GM12878 (cell line): Measurements from ENCODE around the gene MT1G. TPM values are rescaled to one million over a fixed set of nuclear protein-coding genes. Genes with fewer than 3 reads are reported as not detected.

Source experiments
- ATAC-seq: fragments of 200-7000 bp; cut with Tn5 transposase; 3 replicates; pipeline ENCODE4 v1.9.1; 2020; ENCODE audit warnings: mild to moderate bottlenecking, moderate library complexity
- BruUV-seq: library from RNA; stranded (reverse); fragments of 400-500 nt; replicated peaks from 2 replicates; lab custom pipeline; 2021; lab: Mats Ljungman, UMichigan
- CTCF ChIA-PET: fragments of 300-600 bp; sonication (Branson Sonifier 250); formaldehyde crosslinking; extraction: SDS; loops from one replicate; lab custom pipeline; 2021; ENCODE audit warnings: inconsistent platforms; lab: Yijun Ruan, JAX
- POLR2A ChIA-PET: fragments of 350-600 bp; formaldehyde crosslinking; extraction: SDS; loops from one replicate; lab custom pipeline; 2021; ENCODE audit warnings: inconsistent platforms; lab: Charles Lee
- RAD21 ChIA-PET: fragments of 300-600 bp; sonication (Branson Sonifier 250); formaldehyde crosslinking; loops from one replicate; lab custom pipeline; 2023; ENCODE audit warnings: antibody characterized with exemption; ENCODE audit not compliant: unreplicated experiment; lab: Charles Lee
- SMC1A ChIA-PET: fragments of 300-600 bp; sonication (Branson Sonifier 250); formaldehyde crosslinking; loops from one replicate; lab custom pipeline; 2023; ENCODE audit not compliant: unreplicated experiment, uncharacterized antibody; lab: Charles Lee
- DNase-seq: peaks from one replicate; pipeline ENCODE4 v3.0.0-alpha.2; 2011; ENCODE audit warnings: low read depth, low spot score
- FAIRE-seq: peaks from 3 replicates; lab custom pipeline; 2011; peaks lifted over from hg19 to GRCh38; lab: Jason Lieb, UNC
- H2AFZ ChIP-seq: 2 replicates; pipeline ENCODE4 v1.6.0; 2011; ENCODE audit warnings: low read depth, low read length, control low read depth; ENCODE audit not compliant: control insufficient read depth
- H3K27ac ChIP-seq: 2 replicates; pipeline ENCODE4 v1.5.1; 2011; ENCODE audit warnings: control low read depth; ENCODE audit not compliant: control insufficient read depth, insufficient read depth
- H3K27me3 ChIP-seq, 2 experiments: replicated peaks in 1 of 2; 2 replicates each; pipeline versions ENCODE4 v1.6.0 to v1.6.1; 2011; ENCODE audit warnings: low read length in 1 of 2; ENCODE audit not compliant: control insufficient read depth in 2 of 2, insufficient read depth in 2 of 2
- H3K36me3 ChIP-seq, 2 experiments: 2 replicates each; pipeline ENCODE4 v1.5.1; 2011; ENCODE audit warnings: low read length in 1 of 2; ENCODE audit not compliant: control insufficient read depth in 2 of 2, insufficient read depth in 2 of 2
- H3K4me1 ChIP-seq: 2 replicates; pipeline ENCODE4 v1.6.1; 2011; ENCODE audit warnings: mild to moderate bottlenecking, low read length, moderate library complexity, mixed read lengths; ENCODE audit not compliant: control insufficient read depth, insufficient read depth
- H3K4me2 ChIP-seq: 2 replicates; pipeline ENCODE4 v1.6.0; 2011; ENCODE audit warnings: control low read depth; ENCODE audit not compliant: control insufficient read depth, insufficient read depth
- H3K4me3 ChIP-seq: fragments of 200-600 bp; sonication (generic); 2 replicates; pipeline ENCODE4 v1.5.1; 2016
- H3K79me2 ChIP-seq: 2 replicates; pipeline ENCODE4 v1.6.0; 2011; ENCODE audit warnings: low read length; ENCODE audit not compliant: control insufficient read depth, insufficient read depth
- H3K9ac ChIP-seq: 2 replicates; pipeline ENCODE4 v1.8.0; 2011; ENCODE audit warnings: low read length, control low read depth, mixed read lengths; ENCODE audit not compliant: control insufficient read depth, insufficient read depth
- H3K9me3 ChIP-seq: replicated peaks from 3 replicates; pipeline ENCODE4 v1.5.1; 2011; ENCODE audit warnings: mild to moderate bottlenecking, low read length; ENCODE audit not compliant: control insufficient read depth, insufficient read depth
- H4K20me1 ChIP-seq: 2 replicates; pipeline ENCODE4 v1.6.0; 2011; ENCODE audit not compliant: control insufficient read depth, insufficient read depth
- BHLHE40 ChIP-seq, 2 experiments: fragments of 450-650 bp in 1 of 2; IDR thresholded peaks; 2 replicates each; pipeline ENCODE4 v1.6.1; 2011 to 2017; ENCODE audit warnings: low read depth in 2 of 2, borderline replicate concordance in 1 of 2, improper control_type of control experiment in 1 of 2, low read length in 1 of 2, mild to moderate bottlenecking in 1 of 2
- BRCA1 ChIP-seq: IDR thresholded peaks from 2 replicates; pipeline ENCODE4 v1.6.1; 2011; ENCODE audit warnings: low read depth, low read length, improper control_type of control experiment
- E2F4 ChIP-seq: IDR thresholded peaks from 2 replicates; pipeline ENCODE4 v1.6.1; 2012; ENCODE audit warnings: low read depth, low read length, improper control_type of control experiment
- JUNB ChIP-seq: IDR thresholded peaks from 2 replicates; pipeline ENCODE4 v1.6.1; 2016; ENCODE audit warnings: antibody characterized with exemption, mild to moderate bottlenecking
- NBN ChIP-seq: fragments of 450-650 bp; IDR thresholded peaks from 2 replicates; pipeline ENCODE4 v1.6.1; 2016
- PAX5 ChIP-seq: IDR thresholded peaks from 2 replicates; pipeline ENCODE4 v1.6.1; 2011; ENCODE audit warnings: low read depth, low read length, borderline replicate concordance
- PAX8 ChIP-seq: fragments of 450-650 bp; IDR thresholded peaks from 2 replicates; pipeline ENCODE4 v1.6.1; 2017; ENCODE audit warnings: mild to moderate bottlenecking, moderate library complexity
- RELA ChIP-seq: fragments of 450-650 bp; IDR thresholded peaks from 2 replicates; pipeline ENCODE4 v1.8.0; 2014; ENCODE audit warnings: borderline replicate concordance; ENCODE audit not compliant: partially characterized antibody
- WRNIP1 ChIP-seq: IDR thresholded peaks from 2 replicates; pipeline ENCODE4 v1.6.1; 2011; ENCODE audit warnings: low read depth, low read length, improper control_type of control experiment, borderline replicate concordance
- WGBS: methylation state at CpG from one replicate; pipeline ENCODE4 v1.1.6; 2016; ENCODE audit warnings: low lambda C conversion rate; ENCODE audit not compliant: insufficient replicate concordance, insufficient coverage; ENCODE audit errors: missing lambda C conversion rate; 5-methylcytosine and 5-hydroxymethylcytosine counted together
- in situ Hi-C: fragments of 300-500 bp; cut with MboI; formaldehyde crosslinking; loops from 9 replicates; pipeline ENCODE4 v1.14.3; 2018; ENCODE audit warnings: mixed read lengths
- intact Hi-C: fragments of 100-400 bp; cut with micrococcal nuclease; formaldehyde crosslinking; loops from one replicate; pipeline ENCODE4 v1.14.2; 2022; ENCODE audit not compliant: unreplicated experiment
- polyA plus RNA-seq, 11 experiments: library from polyadenylated mRNA; depleted of rRNA in 4 of 11; unstranded in 6 of 11; stranded (reverse) in 5 of 11; fragments of >200 nt; fragmentation: Nextera tagmentation in 4 of 11; fragmentation: Illumina TruSeq in 1 of 11; extraction: Ambion mirVana in 4 of 11; extraction: Trizol in 1 of 11; gene quantifications; 1 replicate in 1 of 11; 2 replicates in 10 of 11; pipeline versions ENCODE4 v1.2.1 to v1.2.3, GENCODE V29; 2011 to 2016; ENCODE audit warnings: inconsistent platforms in 2 of 11, missing spikeins in 2 of 11, low read depth in 1 of 11
- total RNA-seq, 4 experiments: library from RNA; depleted of rRNA in 3 of 4; stranded (reverse); fragments of >200 nt in 3 of 4; fragmentation: Illumina TruSeq in 1 of 4; extraction: Trizol in 1 of 4; gene quantifications; 2 replicates each; pipeline versions ENCODE4 v1.2.1 to v1.2.3, GENCODE V29; 2013 to 2021
- TF ChIP-seq, protein P1 (sequence below): IDR thresholded peaks from 2 replicates; pipeline ENCODE4 v1.6.1; 2012; ENCODE audit warnings: low read depth, low read length, improper control_type of control experiment

The MT1G gene
- total and polyA plus RNA-seq, 10 of the 15 experiments (the other 5 are each of a cell fraction or from before 2014, with no cell fraction given) = 1.2 to 9.1 (median 4.6) TPM

GRCh38 chr16:56652600-56652999, 15.3 kb downstream of the MT1G start (continued):
- TF ChIP-seq, protein P1, sequence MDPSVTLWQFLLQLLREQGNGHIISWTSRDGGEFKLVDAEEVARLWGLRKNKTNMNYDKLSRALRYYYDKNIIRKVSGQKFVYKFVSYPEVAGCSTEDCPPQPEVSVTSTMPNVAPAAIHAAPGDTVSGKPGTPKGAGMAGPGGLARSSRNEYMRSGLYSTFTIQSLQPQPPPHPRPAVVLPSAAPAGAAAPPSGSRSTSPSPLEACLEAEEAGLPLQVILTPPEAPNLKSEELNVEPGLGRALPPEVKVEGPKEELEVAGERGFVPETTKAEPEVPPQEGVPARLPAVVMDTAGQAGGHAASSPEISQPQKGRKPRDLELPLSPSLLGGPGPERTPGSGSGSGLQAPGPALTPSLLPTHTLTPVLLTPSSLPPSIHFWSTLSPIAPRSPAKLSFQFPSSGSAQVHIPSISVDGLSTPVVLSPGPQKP = no peak
- no peak for TF ChIP-seq PAX5
- no peak for TF ChIP-seq PAX8
- no peak for TF ChIP-seq WRNIP1
- no peak for TF ChIP-seq BHLHE40 (IDR thresholded peaks at IDR 0.05; ENCODE audit: borderline replicate concordance in 1 of 2, low read depth in 2 of 2, low read length in 1 of 2)
- no peak for TF ChIP-seq NBN
- TF ChIP-seq, all 136 proteins: peak for 0

- no TSS peak for BruUV-seq
- DNase-seq (no peak), ATAC-seq (no peak)
- no peak within 1 kb of the TSS for H3K4me3 ChIP-seq
- no peak within 1 kb of the TSS for H3K4me2 ChIP-seq
- ChIA-PET CTCF (no interaction called here), POLR2A (no interaction called here), SMC1A (no interaction called here), RAD21 (no interaction called here)
- 16% methylated on average over 6 of the region's 7 CpGs for WGBS
- H3K9me3 ChIP-seq = no peaks in the 10 kb centered on the region
- intact Hi-C loops (no loop called here), in situ Hi-C loops (no loop called here)
- no peak within 1 kb of the TSS for H2AFZ ChIP-seq
- no peaks in the 10 kb centered on the region for H3K4me1 ChIP-seq
- peaks cover 3 to 6% of the 10 kb centered on the region in 2 experiments for H3K27me3 ChIP-seq
- no peaks in the 10 kb centered on the region for H3K79me2 ChIP-seq
- H4K20me1 ChIP-seq = no peaks in the 10 kb centered on the region
- no peak within 1 kb of the TSS for H3K27ac ChIP-seq
- no peak within 1 kb of the TSS for H3K9ac ChIP-seq
- TF ChIP-seq JUNB (no peak), E2F4 (no peak), BRCA1 (no peak), RELA (no peak)
- TF ChIP-seq, all 136 proteins: peak for 0
- no peak for FAIRE-seq
- H3K36me3 ChIP-seq = no peaks in the 10 kb centered on the region
These were observed 16.3 kb downstream of the MT1G start, which contains the start of gene MT1B for GRCh38 chr16:56651586-56651985. TSS of gene MT1B (plus strand) at chr16:56651886. CDS start at chr16:56651954, 68 bp downstream.
